IMR-90 (cell line): ENCODE data around the gene HRH1. TPM values are rescaled to one million over a fixed set of nuclear protein-coding genes. Genes with fewer than 3 reads are reported as not detected.

ENCODE experiments used
- ATAC-seq: fragments of 200-7000 bp; cut with Tn5 transposase; 2 replicates; pipeline ENCODE4 v1.9.1; 2020; ENCODE audit warnings: low read depth, mild to moderate bottlenecking, moderate library complexity
- BruUV-seq: library from RNA; stranded (reverse); fragments of 400-500 nt; replicated peaks from 2 replicates; lab custom pipeline; 2021; lab: Mats Ljungman, UMichigan
- CTCF ChIA-PET: fragments of 300-600 bp; formaldehyde crosslinking; extraction: SDS; loops from one replicate; lab custom pipeline; 2021; ENCODE audit warnings: antibody characterized with exemption; lab: Yijun Ruan, JAX
- POLR2A ChIA-PET: fragments of 300-600 bp; sonication (Branson Sonifier 250); formaldehyde crosslinking; loops from one replicate; lab custom pipeline; 2022; ENCODE audit warnings: antibody characterized with exemption; ENCODE audit not compliant: unreplicated experiment; lab: Charles Lee
- DNase-seq: peaks from one replicate; pipeline ENCODE4 v3.0.0; 2013
- H2AFZ ChIP-seq: replicated peaks from 2 replicates; pipeline ENCODE3; 2013; ENCODE audit warnings: low read length, mild to moderate bottlenecking; ENCODE audit not compliant: poor library complexity
- H2AK5ac ChIP-seq: 2 replicates; pipeline ENCODE4 v1.6.1; 2013; ENCODE audit warnings: low read depth, low read length, inconsistent platforms
- H2AK9ac ChIP-seq: replicated peaks from 2 replicates; pipeline ENCODE3; 2013; ENCODE audit warnings: mild to moderate bottlenecking, low read depth, low read length, moderate library complexity; ENCODE audit not compliant: poor library complexity
- H2BK120ac ChIP-seq: 2 replicates; pipeline ENCODE4 v1.6.1; 2013; ENCODE audit warnings: low read depth, low read length, inconsistent platforms
- H2BK15ac ChIP-seq: 3 replicates; pipeline ENCODE4 v1.6.1; 2013; ENCODE audit warnings: low read depth, low read length, inconsistent platforms
- H2BK20ac ChIP-seq: 2 replicates; pipeline ENCODE4 v1.6.1; 2013; ENCODE audit warnings: low read depth, mild to moderate bottlenecking, inconsistent platforms, low read length, moderate library complexity
- H2BK5ac ChIP-seq: 2 replicates; pipeline ENCODE4 v1.6.1; 2013; ENCODE audit warnings: mild to moderate bottlenecking, low read depth, low read length, inconsistent platforms; ENCODE audit not compliant: poor library complexity, severe bottlenecking
- H3K14ac ChIP-seq: replicated peaks from 2 replicates; pipeline ENCODE4 v1.6.1; 2013; ENCODE audit warnings: low read depth, low read length, inconsistent platforms
- H3K18ac ChIP-seq: 2 replicates; pipeline ENCODE4 v1.6.1; 2013; ENCODE audit warnings: low read depth, low read length, control low read depth
- H3K23ac ChIP-seq: 2 replicates; pipeline ENCODE4 v1.6.1; 2013; ENCODE audit warnings: low read depth, low read length, inconsistent platforms
- H3K27ac ChIP-seq: 2 replicates; pipeline ENCODE4 v1.5.1; 2013; ENCODE audit warnings: mild to moderate bottlenecking, control low read depth, low read length; ENCODE audit not compliant: insufficient read depth
- H3K27me3 ChIP-seq: 2 replicates; pipeline ENCODE4 v1.6.1; 2013; ENCODE audit warnings: low read length; ENCODE audit not compliant: control insufficient read depth, insufficient read depth
- H3K36me3 ChIP-seq: 2 replicates; pipeline ENCODE4 v1.6.1; 2013; ENCODE audit warnings: low read length, mixed read lengths; ENCODE audit not compliant: control insufficient read depth, insufficient read depth
- H3K4ac ChIP-seq: 2 replicates; pipeline ENCODE4 v1.6.1; 2013; ENCODE audit warnings: low read depth, low read length, inconsistent platforms
- H3K4me1 ChIP-seq: 2 replicates; pipeline ENCODE4 v1.6.1; 2013; ENCODE audit warnings: low read length, mixed read lengths; ENCODE audit not compliant: control insufficient read depth, insufficient read depth
- H3K4me2 ChIP-seq: 2 replicates; pipeline ENCODE4 v1.6.1; 2013; ENCODE audit warnings: low read depth, mild to moderate bottlenecking, control low read depth, low read length, moderate library complexity
- H3K4me3 ChIP-seq: 2 replicates; pipeline ENCODE4 v1.5.1; 2013; ENCODE audit warnings: low read depth, mild to moderate bottlenecking, control low read depth, low read length, moderate library complexity; ENCODE audit not compliant: insufficient read depth
- H3K56ac ChIP-seq: 2 replicates; pipeline ENCODE4 v1.6.1; 2013; ENCODE audit warnings: low read length, inconsistent platforms; ENCODE audit not compliant: insufficient read depth; ENCODE audit errors: extremely low read depth
- H3K79me1 ChIP-seq, 2 experiments: 2 replicates each; pipeline ENCODE4 v1.6.1; 2013; ENCODE audit warnings: low read length in 2 of 2, inconsistent platforms in 1 of 2, low read depth in 1 of 2
- H3K9ac ChIP-seq: 2 replicates; pipeline ENCODE4 v1.6.1; 2013; ENCODE audit warnings: low read depth, low read length, control low read depth
- H3K9me1 ChIP-seq: 2 replicates; pipeline ENCODE4 v1.6.1; 2013; ENCODE audit warnings: low read length, inconsistent platforms; ENCODE audit not compliant: insufficient read depth
- H3K9me3 ChIP-seq: 2 replicates; pipeline ENCODE4 v1.6.1; 2013; ENCODE audit warnings: low read length; ENCODE audit not compliant: control insufficient read depth, insufficient read depth
- H4K20me1 ChIP-seq: 2 replicates; pipeline ENCODE4 v1.6.1; 2013; ENCODE audit warnings: low read length, inconsistent platforms; ENCODE audit not compliant: insufficient read depth
- H4K5ac ChIP-seq: 2 replicates; pipeline ENCODE4 v1.6.1; 2013; ENCODE audit warnings: mild to moderate bottlenecking, low read depth, low read length, control low read depth
- H4K8ac ChIP-seq, 2 experiments: 2 replicates each; pipeline ENCODE4 v1.6.1; 2013; ENCODE audit warnings: low read depth in 2 of 2, low read length in 2 of 2, control low read depth in 1 of 2, inconsistent platforms in 1 of 2
- H4K91ac ChIP-seq: 2 replicates; pipeline ENCODE4 v1.6.1; 2013; ENCODE audit warnings: low read depth, low read length, inconsistent platforms; ENCODE audit not compliant: insufficient read depth
- BHLHE40 ChIP-seq: fragments of 150-350 bp; IDR thresholded peaks from 2 replicates; pipeline ENCODE4 v1.6.1; 2016; ENCODE audit warnings: mild to moderate bottlenecking, low read depth, low read length
- CEBPB ChIP-seq: IDR thresholded peaks from 2 replicates; pipeline ENCODE4 v1.6.1; 2012; ENCODE audit warnings: low read depth, low read length, improper control_type of control experiment
- CHD1 ChIP-seq: IDR thresholded peaks from 2 replicates; pipeline ENCODE4 v1.6.1; 2012; ENCODE audit warnings: low read depth, low read length, improper control_type of control experiment
- CTCF ChIP-seq: conservative IDR thresholded peaks from 2 replicates; pipeline ENCODE4 v1.5.1; 2012; ENCODE audit warnings: mild to moderate bottlenecking, low read depth, low read length, improper control_type of control experiment
- ELK1 ChIP-seq: fragments of 150-350 bp; IDR thresholded peaks from 2 replicates; pipeline ENCODE4 v1.6.1; 2016; ENCODE audit warnings: low read depth, mild to moderate bottlenecking, low read length, moderate library complexity, borderline replicate concordance
- FOS ChIP-seq: fragments of 150-350 bp; IDR thresholded peaks from 2 replicates; pipeline ENCODE4 v1.6.1; 2016; ENCODE audit warnings: low read depth, low read length
- MAFK ChIP-seq: IDR thresholded peaks from 2 replicates; pipeline ENCODE4 v1.6.1; 2012; ENCODE audit warnings: low read depth, low read length, improper control_type of control experiment
- MAZ ChIP-seq: IDR thresholded peaks from 2 replicates; pipeline ENCODE4 v1.6.1; 2012; ENCODE audit warnings: low read depth, mild to moderate bottlenecking, low read length, improper control_type of control experiment, moderate library complexity, borderline replicate concordance
- MXI1 ChIP-seq: IDR thresholded peaks from 2 replicates; pipeline ENCODE4 v1.6.1; 2012; ENCODE audit warnings: low read depth, mild to moderate bottlenecking, low read length, moderate library complexity, borderline replicate concordance
- NFE2L2 ChIP-seq: fragments of 150-350 bp; IDR thresholded peaks from 2 replicates; pipeline ENCODE4 v1.6.1; 2016; ENCODE audit warnings: low read depth, mild to moderate bottlenecking, low read length
- POLR2A ChIP-seq: IDR thresholded peaks from 2 replicates; pipeline ENCODE4 v1.6.1; 2012; ENCODE audit warnings: mild to moderate bottlenecking, low read depth, low read length
- RAD21 ChIP-seq: IDR thresholded peaks from 2 replicates; pipeline ENCODE4 v1.6.1; 2012; ENCODE audit warnings: low read length, improper control_type of control experiment
- RCOR1 ChIP-seq: IDR thresholded peaks from 2 replicates; pipeline ENCODE4 v1.6.1; 2012; ENCODE audit warnings: mild to moderate bottlenecking, low read length, improper control_type of control experiment; ENCODE audit not compliant: insufficient replicate concordance
- RFX5 ChIP-seq: IDR thresholded peaks from 2 replicates; pipeline ENCODE4 v1.8.0; 2012; ENCODE audit warnings: low read depth, mild to moderate bottlenecking, low read length, moderate library complexity
- SMC3 ChIP-seq: fragments of 150-350 bp; IDR thresholded peaks from 2 replicates; pipeline ENCODE4 v1.6.1; 2016; ENCODE audit warnings: low read depth, mild to moderate bottlenecking, antibody characterized with exemption, low read length, moderate library complexity
- USF2 ChIP-seq: fragments of 150-350 bp; IDR thresholded peaks from 2 replicates; pipeline ENCODE4 v1.6.1; 2017; ENCODE audit warnings: mild to moderate bottlenecking, antibody characterized with exemption, low read length, low read depth
- WGBS, 2 experiments: methylation state at CpG; one replicate each; pipeline versions ENCODE4 v1.1.5 to v1.1.7; 2013; ENCODE audit warnings: missing lambda C conversion rate in 2 of 2; ENCODE audit not compliant: insufficient read length in 1 of 2; ENCODE audit errors: extremely low coverage in 2 of 2; 5-methylcytosine and 5-hydroxymethylcytosine counted together
- dilution Hi-C: fragments of 300-500 bp; cut with HindIII; formaldehyde crosslinking; loops from one replicate; pipeline ENCODE4 v1.14.3; 2018; ENCODE audit warnings: low sequenced_read_pairs; ENCODE audit not compliant: unreplicated experiment
- in situ Hi-C: fragments of 300-500 bp; cut with MboI; formaldehyde crosslinking; loops from 3 replicates; pipeline ENCODE4 v1.14.3; 2019; ENCODE audit warnings: low sequenced_read_pairs, inconsistent platforms, mixed read lengths
- intact Hi-C: fragments of 100-400 bp; cut with micrococcal nuclease; formaldehyde crosslinking; loops from 2 replicates; pipeline ENCODE4 v1.10.0; 2022
- polyA plus RNA-seq, 3 experiments: library from polyadenylated mRNA; depleted of rRNA; stranded (reverse); fragments of >200 nt; gene quantifications; 2 replicates each; pipeline ENCODE4 v1.2.3, GENCODE V29; 2012; ENCODE audit warnings: low replicate concordance in 1 of 3
- total RNA-seq: library from RNA; depleted of rRNA; stranded (reverse); fragments of >200 nt; gene quantifications from 2 replicates; pipeline ENCODE4 v1.2.3, GENCODE V29; 2012

HRH1 gene
- total and polyA plus RNA-seq, 2 of the 4 experiments (the other 2 are of a cell fraction) = 7.6 to 16.1 TPM

GRCh38 chr3:11195201-11195600 lies 40.9 kb downstream of the HRH1 start:
- Histone ChIP-seq H3K4ac (peak overlapping the region; percentile 85), H3K27ac (peak overlapping the region; percentile 80), H3K9me1 (peaks cover 21% of the 10 kb centered on the region), H2AK5ac (peak overlapping the region; percentile 80), H2BK120ac (peak overlapping the region; percentile 88), H3K4me2 (peak overlapping the region; percentile 71), H2BK5ac (peak overlapping the region; percentile 82), H2AFZ (peak overlapping the region; percentile 84), H3K14ac (peak overlapping the region; percentile 64; the same call in 1 of the 2 replicates), H3K56ac (0 out of 2 replicates have a peak overlapping the region, but pooled peaks have one; percentile 41), H3K36me3 (no peaks in the 10 kb centered on the region; the same call in 1 of the 2 replicates), H3K18ac (peak overlapping the region; percentile 43), H4K20me1 (peaks cover 3% of the 10 kb centered on the region; the same call in 1 of the 2 replicates), H3K4me1 (peaks cover 26% of the 10 kb centered on the region), H4K91ac (peak overlapping the region; percentile 67), H3K23ac (peak overlapping the region; percentile 82; the same call in 1 of the 2 replicates), H3K27me3 (no peaks in the 10 kb centered on the region), H4K5ac (peak overlapping the region; percentile 2), H3K9me3 (no peaks in the 10 kb centered on the region), H4K8ac (peak overlapping the region; percentile 16 to 92), H2AK9ac (peak overlapping the region; percentile 62), H2BK15ac (peak overlapping the region; percentile 64; the same call in 2 of the 3 replicates), H3K9ac (peak overlapping the region; percentile 44; the same call in 1 of the 2 replicates), H3K79me1 (peaks cover 34 to 79% of the 10 kb centered on the region in 2 experiments; a peak in 3 of 4 replicates), H3K4me3 (no peak overlapping the region), H2BK20ac (peak overlapping the region; percentile 83)
- in situ Hi-C loops = no loop called here
- no TSS peak for BruUV-seq
- no CpG with 5 or more reads among the region's 5 CpGs for WGBS, 2 experiments
- ATAC-seq (no peak), DNase-seq (no peak)
- dilution Hi-C loops = no loop called here
- TF ChIP-seq RAD21 = no peak
- no peak for TF ChIP-seq MAFK
- no peak for TF ChIP-seq BHLHE40
- TF ChIP-seq RFX5 = no peak
- no peak for TF ChIP-seq NFE2L2
- TF ChIP-seq USF2 = no peak
- no peak for TF ChIP-seq CHD1
- no peak for TF ChIP-seq CTCF
- TF ChIP-seq CEBPB = no peak
- TF ChIP-seq SMC3 = no peak
- no peak for TF ChIP-seq MXI1
- TF ChIP-seq RCOR1 = no peak
- no peak for TF ChIP-seq ELK1
- no peak for TF ChIP-seq MAZ
- no peak for TF ChIP-seq POLR2A
- no peak for TF ChIP-seq FOS
- intact Hi-C loops = no loop called here
- ChIA-PET CTCF (interaction anchor here (1.0 kb wide), 1 partner anchor 9 kb away, joined by 3 read pairs; no protein-coding TSS in a partner anchor), POLR2A (no interaction called here)
